Motor neuron (in vitro differentiated cells): Measurements from ENCODE around the gene TMEM61. TPM values are rescaled to one million over a fixed set of nuclear protein-coding genes. Genes with fewer than 3 reads are reported as not detected.

Experiments used
- ATAC-seq, 8 experiments: fragments of 200-7000 bp; cut with Tn5 transposase; replicated peaks in 6 of 8; 2 replicates each; pipeline ENCODE4 v1.8.0; 2021; ENCODE audit warnings: mild to moderate bottlenecking in 8 of 8, moderate library complexity in 8 of 8
- H3K27ac ChIP-seq, 2 donors: fragments of 250-450 bp; sonication (Bioruptor Pico); 2 replicates each; pipeline ENCODE4 v1.9.0; 2021; ENCODE audit warnings: antibody characterized with exemption in 2 of 2, mild to moderate bottlenecking in 2 of 2, moderate library complexity in 1 of 2
- H3K4me1 ChIP-seq, 2 donors: fragments of 250-450 bp; sonication (Bioruptor Pico); replicated peaks in 1 of 2; 2 replicates each; pipeline ENCODE4 v1.6.1; 2021; ENCODE audit warnings: antibody characterized with exemption in 2 of 2, mild to moderate bottlenecking in 2 of 2, moderate library complexity in 1 of 2
- H3K4me3 ChIP-seq, 5 donors: fragments of 250-450 bp; sonication (Bioruptor Pico); 2 replicates each; pipeline ENCODE4 v1.9.0; 2021; ENCODE audit warnings: antibody characterized with exemption in 5 of 5, mild to moderate bottlenecking in 5 of 5, moderate library complexity in 4 of 5
- WGBS, 10 experiments: fragments of 450-650 bp; shearing (Covaris generic); methylation state at CpG; one replicate each; pipeline ENCODE4 v1.0.0; 2022; 5-methylcytosine and 5-hydroxymethylcytosine counted together
- in situ Hi-C, 9 experiments: fragments of 400-800 bp; cut with MboI; loops; one replicate each; pipeline ENCODE4 v1.15.0; 2021; ENCODE audit warnings: low sequenced_read_pairs in 9 of 9, low pct_unique_long_range_greater_than_20kb in 2 of 9; ENCODE audit not compliant: unreplicated experiment in 9 of 9
- total RNA-seq, 8 experiments: library from RNA; unstranded; fragments of 300-600 nt; gene quantifications; 2 replicates each; pipeline versions ENCODE4 v1.2.3 to v1.2.4, GENCODE V29; 2022

Gene TMEM61
- total RNA-seq, 8 experiments from 2014 or later: 0.21 to 2.3 TPM; not detected in 6

DNA sequence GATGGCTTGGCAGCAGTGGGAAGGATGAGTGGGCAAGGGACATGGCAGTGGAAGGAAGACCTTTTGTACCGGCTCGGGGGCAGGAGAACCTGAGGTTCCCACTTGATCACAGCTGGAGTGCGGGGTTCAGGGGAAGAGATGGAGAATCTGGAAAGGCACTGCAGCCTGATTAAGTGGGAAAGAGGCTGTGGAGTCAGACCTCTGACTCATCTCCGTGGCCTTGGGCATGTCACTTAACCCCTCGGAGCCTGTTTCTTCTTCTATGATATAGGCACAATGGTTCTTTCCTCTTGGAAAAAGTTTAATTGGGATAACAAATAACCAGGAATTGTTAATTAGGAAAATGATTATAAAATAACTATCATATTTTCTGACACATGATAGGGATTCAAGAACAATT is 13.1 kb upstream of the TMEM61 start:
- Histone ChIP-seq H3K4me1 (no peaks in the 10 kb centered on the region), H3K4me3 (no peak overlapping the region), H3K27ac (no peak overlapping the region)
- in situ Hi-C loops: no loop called here
- WGBS, 10 experiments: 0 to 76% (median 63%) methylated on average over 1 to 5 of the region's 5 CpGs; no CpG with 5 or more reads in 3 of the 10 experiments
- ATAC-seq: no peak

DNA sequence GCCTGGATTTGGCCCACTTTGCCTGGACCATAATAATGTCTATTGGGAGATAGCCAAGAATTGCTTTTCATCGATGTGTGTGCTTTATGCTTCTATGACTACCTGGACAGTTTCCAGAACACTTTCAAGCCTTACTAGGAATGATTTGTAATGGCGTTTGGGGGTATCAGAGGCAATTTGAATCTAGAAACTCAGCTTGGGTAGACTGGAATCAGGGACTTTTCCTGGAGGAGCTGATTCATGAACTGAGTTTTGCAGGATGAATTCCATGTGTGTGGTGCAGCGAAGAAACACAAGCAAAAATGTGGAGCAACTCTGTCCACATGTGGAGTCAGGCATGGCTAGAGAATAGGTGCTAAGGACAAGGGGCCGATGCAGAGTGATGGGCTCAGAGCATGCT is 11.9 kb upstream of the TMEM61 start:
- in situ Hi-C loops: no loop called here
- Histone ChIP-seq H3K4me3 (no peak overlapping the region), H3K27ac (no peak overlapping the region), H3K4me1 (peaks cover 0 to 3% of the 10 kb centered on the region in 2 donors)
- ATAC-seq: no peak
- 11 to 100% (median 68%) methylated on average over 1 to 4 of the region's 4 CpGs; no CpG with 5 or more reads in 2 of the 10 experiments for WGBS, 10 experiments

DNA sequence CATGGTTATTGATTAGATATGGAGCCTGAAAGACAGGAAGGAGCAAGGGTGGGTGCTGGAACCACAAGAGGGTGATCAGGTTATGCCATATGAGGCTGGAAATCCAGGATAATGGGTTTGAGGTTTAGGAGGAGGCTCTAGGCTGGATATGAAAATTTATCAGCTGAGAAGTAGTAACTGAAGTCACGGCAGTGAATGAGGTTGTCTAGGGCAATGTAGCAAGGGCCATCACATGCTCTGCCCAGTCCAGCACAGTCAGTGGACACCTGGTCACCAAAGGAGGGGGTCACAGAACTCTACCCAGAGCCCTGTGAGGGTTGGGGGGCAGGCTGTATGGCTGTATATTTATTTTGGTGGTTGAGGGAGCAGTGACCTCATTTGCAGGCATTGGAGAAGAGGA is 10.5 kb upstream of the TMEM61 start:
- Histone ChIP-seq H3K4me1 (peaks cover 0 to 3% of the 10 kb centered on the region in 2 donors), H3K27ac (no peak overlapping the region), H3K4me3 (no peak overlapping the region)
- WGBS, 10 experiments: 80 to 100% (median 83%) methylated on average over 1 of the region's 1 CpG; no CpG with 5 or more reads in 5 of the 10 experiments
- in situ Hi-C loops: no loop called here
- ATAC-seq: no peak

DNA sequence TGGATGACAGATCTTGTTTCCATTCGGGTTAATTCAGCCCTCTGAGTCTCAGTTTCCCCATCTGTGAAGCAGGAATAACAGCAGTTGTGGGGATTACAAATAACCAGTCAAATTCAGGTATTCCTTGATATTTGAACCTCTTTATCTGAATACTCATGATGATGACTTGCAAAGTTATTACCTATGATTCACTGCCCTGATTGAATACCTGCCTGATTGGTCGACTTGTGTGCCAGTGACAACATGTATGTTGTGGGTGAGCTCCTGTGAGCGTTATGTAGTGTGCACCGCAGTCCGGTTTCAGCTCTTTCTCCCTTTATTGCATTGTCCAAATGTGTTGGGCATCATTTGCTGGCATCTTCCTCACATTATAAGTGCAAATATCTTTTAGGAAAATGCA is 9.5 kb upstream of the TMEM61 start:
- WGBS, 10 experiments: 57 to 90% (median 82%) methylated on average over 1 to 5 of the region's 5 CpGs; no CpG with 5 or more reads in 2 of the 10 experiments
- no peak overlapping the region for H3K27ac ChIP-seq
- ATAC-seq: no peak
- H3K4me1 ChIP-seq: peaks cover 0 to 3% of the 10 kb centered on the region in 2 donors
- in situ Hi-C loops: no loop called here
- no peak overlapping the region for H3K4me3 ChIP-seq

DNA sequence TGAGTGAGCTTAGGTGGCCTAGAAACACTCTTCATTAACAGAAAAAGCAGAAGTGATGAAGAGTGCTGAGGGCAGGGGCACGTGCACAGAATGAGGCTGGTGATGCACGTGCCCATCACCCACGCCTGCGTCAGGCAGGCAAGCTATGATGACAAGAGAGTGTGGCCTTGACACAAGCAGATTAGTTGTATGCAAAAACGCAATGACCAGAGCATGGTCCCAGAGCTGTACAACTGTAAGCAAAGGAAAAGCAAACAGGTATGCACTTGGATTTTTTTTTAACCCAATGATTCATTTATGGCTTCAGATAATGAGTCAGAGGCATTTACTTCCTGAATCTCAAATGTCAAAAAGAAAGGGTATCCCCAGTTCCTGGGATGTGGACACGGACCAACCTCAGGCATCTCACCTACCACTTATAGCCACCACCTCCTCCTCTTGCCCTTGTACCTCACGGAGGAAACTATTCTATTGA is 9.1 kb upstream of the TMEM61 start:
- no peak overlapping the region for H3K4me3 ChIP-seq
- peaks cover 0 to 3% of the 10 kb centered on the region in 2 donors for H3K4me1 ChIP-seq
- WGBS, 10 experiments: 67 to 100% (median 76%) methylated on average over 1 to 7 of the region's 7 CpGs
- in situ Hi-C loops: no loop called here
- no peak overlapping the region for H3K27ac ChIP-seq
- no peak for ATAC-seq

DNA sequence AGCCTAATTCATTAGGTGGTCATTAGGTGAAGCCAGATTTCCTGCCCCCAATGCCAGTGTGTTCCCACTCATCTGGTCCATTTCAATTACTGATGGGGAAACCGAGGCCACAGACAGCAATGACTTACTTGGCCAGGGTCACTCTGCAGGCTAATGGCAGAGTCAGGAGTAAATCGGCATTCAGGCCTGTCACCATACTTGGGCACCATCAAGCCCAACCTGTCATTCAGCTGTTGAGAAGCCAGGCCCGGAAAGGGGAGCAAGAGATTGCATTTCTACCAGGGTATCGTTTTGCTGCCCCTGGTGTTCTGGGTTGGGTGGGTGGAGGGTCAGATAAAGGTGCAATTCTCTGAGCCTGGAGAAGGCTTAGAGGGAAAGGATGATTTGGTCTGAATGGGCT is 8.0 kb upstream of the TMEM61 start:
- Histone ChIP-seq H3K4me1 (peaks cover 0 to 3% of the 10 kb centered on the region in 2 donors), H3K27ac (no peak overlapping the region), H3K4me3 (no peak overlapping the region)
- in situ Hi-C loops: no loop called here
- ATAC-seq: no peak
- 17 to 100% (median 83%) methylated on average over 1 to 4 of the region's 4 CpGs; no CpG with 5 or more reads in 4 of the 10 experiments for WGBS, 10 experiments

DNA sequence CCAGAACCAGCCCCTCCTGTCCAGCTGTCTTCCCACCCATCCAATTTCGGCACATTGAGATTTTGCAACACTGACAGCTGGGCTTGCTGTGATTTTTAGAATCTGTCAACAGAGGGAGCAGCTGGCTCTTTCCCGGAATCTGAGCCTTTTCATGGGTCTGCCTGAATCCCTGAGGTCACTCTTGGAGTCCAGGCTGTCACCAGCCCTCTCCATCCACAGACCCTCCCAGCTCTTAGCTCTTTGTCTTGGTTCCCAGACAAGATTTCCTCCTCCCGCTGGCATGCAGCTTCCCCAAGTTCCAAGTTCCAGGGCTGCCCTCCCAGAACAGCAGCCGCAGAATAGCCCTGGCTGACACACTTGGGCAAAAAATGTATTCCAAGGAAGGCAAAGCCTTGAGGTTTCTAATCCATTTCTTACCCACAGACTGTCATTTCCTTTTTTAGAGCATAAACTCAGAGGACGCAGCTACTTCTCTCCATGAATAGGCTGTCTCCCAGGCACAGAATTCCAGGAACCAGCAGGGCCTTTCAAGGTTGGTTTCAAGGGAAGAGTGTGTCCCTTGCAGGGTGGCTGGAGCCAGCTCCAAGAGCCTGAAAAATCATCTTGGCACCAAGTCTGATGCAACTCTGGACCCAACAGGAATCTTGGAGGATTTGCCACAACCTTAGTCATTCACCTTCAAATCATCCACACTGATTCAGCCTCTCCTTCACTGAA is 7.1 kb upstream of the TMEM61 start:
- ATAC-seq: peak; percentile 84 to 97 (median 96)
- H3K4me1 ChIP-seq: peaks cover 0 to 3% of the 10 kb centered on the region in 2 donors
- no peak overlapping the region for H3K27ac ChIP-seq
- in situ Hi-C loops: no loop called here
- no peak overlapping the region for H3K4me3 ChIP-seq
- 0 to 80% (median 35%) methylated on average over 1 to 5 of the region's 5 CpGs; no CpG with 5 or more reads in 1 of the 10 experiments for WGBS, 10 experiments

DNA sequence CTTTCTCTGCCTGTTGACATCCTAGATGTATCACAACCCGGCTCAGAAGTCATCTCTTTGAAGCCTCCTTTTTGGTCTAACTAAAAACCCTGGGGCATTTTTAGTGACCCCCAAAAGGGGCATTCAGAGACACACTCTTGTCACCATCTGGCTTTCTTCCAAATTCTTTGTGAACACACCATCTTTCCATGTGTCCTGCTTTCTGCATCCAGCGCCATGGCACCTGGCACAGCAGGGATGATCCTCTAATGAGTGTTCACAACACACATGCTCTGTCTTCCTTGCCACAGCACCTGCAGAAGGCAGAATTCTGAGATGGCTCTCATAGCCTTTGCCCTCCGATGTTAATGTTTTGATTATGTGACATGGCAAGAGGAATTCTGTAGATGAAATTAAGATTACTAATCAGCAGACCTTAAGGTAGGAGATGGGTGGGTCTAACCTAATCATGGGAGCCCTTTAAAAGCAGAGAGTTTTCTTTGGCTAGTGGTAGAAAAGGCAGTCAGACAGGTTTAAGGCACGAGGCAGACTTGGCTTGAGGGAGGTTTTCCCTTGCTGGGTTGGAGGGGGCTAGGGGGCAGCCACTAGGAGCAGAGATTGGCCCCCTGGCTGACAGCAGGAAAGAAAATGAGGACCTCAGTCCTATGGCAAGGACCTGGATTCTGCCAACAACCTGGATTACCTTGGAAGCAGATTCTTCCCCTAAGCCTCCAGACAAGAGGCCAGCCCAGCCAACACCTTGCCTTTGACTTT is 4.9 kb upstream of the TMEM61 start:
- ATAC-seq: no peak
- no peak overlapping the region for H3K27ac ChIP-seq
- 55 to 100% (median 63%) methylated on average over 1 to 4 of the region's 4 CpGs; no CpG with 5 or more reads in 4 of the 10 experiments for WGBS, 10 experiments

DNA sequence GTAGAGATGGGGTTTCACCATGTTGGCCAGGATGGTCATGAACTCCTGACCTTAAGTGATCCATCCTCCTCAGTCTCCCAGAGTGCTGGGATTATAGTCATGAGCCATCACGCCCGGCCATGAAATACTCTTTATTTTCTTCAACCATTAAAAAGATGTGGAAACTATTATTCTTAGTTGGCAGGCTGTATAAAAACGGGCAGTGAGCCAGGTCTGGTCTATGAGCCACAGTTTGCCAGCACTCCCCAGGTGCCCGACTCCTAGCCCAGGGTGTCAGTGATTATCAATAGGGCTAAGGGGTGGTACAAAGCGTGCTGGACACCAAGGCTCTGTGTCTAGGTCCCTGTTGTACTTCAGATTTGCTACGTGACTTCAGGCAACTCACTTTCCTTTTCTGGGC is 3.7 kb upstream of the TMEM61 start:
- in situ Hi-C loops: no loop called here
- ATAC-seq: no peak
- H3K27ac ChIP-seq: no peak overlapping the region
- no peak overlapping the region for H3K4me3 ChIP-seq
- 49 to 100% (median 81%) methylated on average over 1 to 6 of the region's 6 CpGs; no CpG with 5 or more reads in 2 of the 10 experiments for WGBS, 10 experiments
- H3K4me1 ChIP-seq: peaks cover 0 to 7% of the 10 kb centered on the region in 2 donors

More for the DNA sequence above, 4.9 kb upstream of the TMEM61 start:
- in situ Hi-C loops: no loop called here
- peaks cover 0 to 7% of the 10 kb centered on the region in 2 donors for H3K4me1 ChIP-seq
- no peak overlapping the region for H3K4me3 ChIP-seq

DNA sequence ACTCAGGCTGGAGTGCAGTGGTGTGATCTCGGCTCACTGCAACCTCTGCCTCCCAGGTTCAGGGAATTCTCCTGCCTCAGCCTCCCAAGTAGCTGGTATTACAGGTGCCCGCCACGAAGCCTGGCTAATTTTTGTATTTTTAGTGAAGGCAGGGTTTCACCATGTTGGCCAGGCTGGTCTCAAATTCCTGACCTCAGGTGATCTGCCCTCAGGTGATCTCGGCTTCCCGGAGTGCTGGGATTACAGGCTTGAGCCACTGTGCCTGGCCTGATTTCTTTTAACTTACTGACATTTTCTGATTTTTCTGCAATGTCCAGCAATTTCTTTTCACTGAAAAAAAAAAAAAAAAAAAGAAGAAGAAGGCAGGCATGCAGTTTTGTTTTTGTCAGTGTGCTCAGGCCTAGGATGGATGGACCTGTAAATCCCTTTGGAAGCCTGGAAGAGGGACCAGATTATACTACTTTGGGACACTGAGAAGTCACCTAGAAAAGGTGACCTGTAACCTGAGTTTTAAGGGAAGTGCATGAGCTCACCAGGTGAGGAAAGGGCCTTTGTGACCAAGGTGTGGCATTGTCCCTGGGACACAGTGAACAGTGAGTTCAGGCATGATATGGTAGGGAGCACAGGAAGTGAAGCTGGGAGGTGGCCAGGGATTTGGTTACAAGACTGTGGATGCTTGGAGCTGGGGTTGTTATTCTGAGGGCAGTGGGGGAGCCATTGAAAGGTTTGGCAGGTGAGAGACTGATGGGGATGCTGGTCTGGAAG is 2.7 kb upstream of the TMEM61 start:
- no peak overlapping the region for H3K27ac ChIP-seq
- WGBS, 10 experiments: 63 to 100% (median 95%) methylated on average over 1 to 5 of the region's 5 CpGs; no CpG with 5 or more reads in 2 of the 10 experiments
- no peak overlapping the region for H3K4me3 ChIP-seq
- in situ Hi-C loops: no loop called here
- no peak for ATAC-seq
- H3K4me1 ChIP-seq: peaks cover 0 to 7% of the 10 kb centered on the region in 2 donors

DNA sequence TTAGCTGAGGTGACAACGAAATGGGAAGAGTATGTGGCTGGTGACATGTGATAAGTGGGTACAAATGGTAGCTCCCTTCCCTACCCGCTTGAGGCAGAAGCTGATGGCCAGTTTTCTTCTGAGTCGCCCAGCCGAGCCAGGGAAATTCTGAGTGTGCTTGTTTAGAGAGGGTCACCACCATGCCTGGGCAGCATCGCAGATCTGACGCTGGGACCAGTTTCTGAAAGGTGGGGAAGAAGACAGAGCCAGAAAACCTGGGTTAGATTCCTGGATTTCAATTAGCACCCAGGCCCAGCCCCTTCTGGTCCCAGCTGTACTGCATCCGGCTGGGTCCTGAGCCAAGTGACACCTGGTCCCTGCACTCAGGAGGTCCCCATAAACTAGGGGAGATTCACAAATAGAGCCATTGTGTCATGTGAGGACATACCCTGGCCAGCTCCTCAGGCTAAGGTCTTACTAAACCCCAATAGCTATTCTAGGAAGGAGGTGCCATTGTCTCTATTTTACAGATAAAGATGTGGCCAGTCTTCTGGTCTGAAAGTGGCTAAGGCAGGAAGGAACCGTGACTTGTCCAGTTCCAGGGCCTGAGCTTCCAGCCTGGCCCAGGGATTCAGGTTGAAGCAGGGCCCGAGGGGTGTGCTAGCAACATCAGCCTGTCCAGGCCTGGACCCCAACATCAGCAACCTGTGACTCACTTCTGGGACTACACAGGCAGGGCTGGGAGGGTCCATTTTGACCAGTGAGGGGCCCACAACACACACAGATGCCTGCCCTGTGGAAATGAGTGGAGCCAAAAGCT is 1.7 kb upstream of the TMEM61 start:
- in situ Hi-C loops: no loop called here
- 69 to 94% (median 80%) methylated on average over 1 to 7 of the region's 9 CpGs; no CpG with 5 or more reads in 2 of the 10 experiments for WGBS, 10 experiments
- H3K4me1 ChIP-seq: peaks cover 0 to 5% of the 10 kb centered on the region in 2 donors
- H3K4me3 ChIP-seq: no peak overlapping the region
- H3K27ac ChIP-seq: no peak overlapping the region
- no peak for ATAC-seq

DNA sequence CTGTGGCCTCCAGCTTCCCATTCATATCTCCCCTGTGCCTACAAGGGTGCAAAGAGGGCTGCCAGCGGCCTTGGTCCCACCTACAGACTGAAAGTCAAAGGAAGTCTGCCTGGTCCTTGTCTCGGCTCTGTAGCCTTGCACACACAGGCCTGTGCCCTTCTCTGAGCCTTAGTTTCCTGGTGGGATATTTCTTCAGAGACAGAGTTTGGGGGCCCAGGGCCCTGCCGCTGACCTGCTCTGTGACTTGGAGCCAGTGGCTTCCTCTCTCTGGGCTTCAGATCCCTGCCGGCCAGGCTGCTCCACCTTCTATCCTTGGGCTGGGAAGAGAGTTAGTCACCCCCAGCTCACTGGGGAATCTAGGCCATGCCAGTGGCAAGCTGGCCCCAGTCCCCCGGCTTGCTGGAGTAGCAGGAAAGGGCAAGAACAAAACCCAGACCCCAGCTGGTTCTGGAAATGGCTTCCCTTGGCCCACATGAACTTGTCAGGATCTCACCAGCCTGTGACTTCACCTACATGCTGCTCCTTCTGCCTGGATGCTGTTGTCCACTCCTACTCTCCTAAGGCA is 1.0 kb upstream of the TMEM61 start:
- 17 to 92% (median 75%) methylated on average over 1 to 3 of the region's 5 CpGs; no CpG with 5 or more reads in 6 of the 10 experiments for WGBS, 10 experiments
- Histone ChIP-seq H3K4me3 (no peak overlapping the region), H3K4me1 (peaks cover 0 to 5% of the 10 kb centered on the region in 2 donors), H3K27ac (no peak overlapping the region)
- in situ Hi-C loops: no loop called here
- ATAC-seq: no peak
